GM23338 (cell line): ENCODE measurements around the gene AGTR1. TPM values are rescaled to one million over a fixed set of nuclear protein-coding genes. Genes with fewer than 3 reads are reported as not detected.

Experiments
- ATAC-seq: fragments of 200-7000 bp; cut with Tn5 transposase; 3 replicates; pipeline ENCODE4 v1.9.1; 2020
- DNase-seq: peaks from one replicate; pipeline ENCODE4 v3.0.0-alpha.2; 2015; ENCODE audit warnings: low spot score
- H2AFZ ChIP-seq: fragments of 200-600 bp; sonication (generic); 2 replicates; pipeline ENCODE4 v1.8.0; 2016; ENCODE audit warnings: antibody characterized with exemption, mild to moderate bottlenecking, moderate library complexity
- H3F3A ChIP-seq: fragments of 200-600 bp; sonication (generic); replicated peaks from 2 replicates; pipeline ENCODE4 v1.8.0; 2017; ENCODE audit warnings: antibody characterized with exemption, mixed run types, low read depth
- H3K27ac ChIP-seq: fragments of 200-600 bp; sonication (generic); 2 replicates; pipeline ENCODE4 v1.6.1; 2016; ENCODE audit warnings: low read depth
- H3K27me3 ChIP-seq: fragments of 200-600 bp; sonication (generic); 2 replicates; pipeline ENCODE4 v1.8.0; 2016; ENCODE audit warnings: mild to moderate bottlenecking, mixed run types, moderate library complexity; ENCODE audit not compliant: insufficient read depth
- H3K36me3 ChIP-seq: fragments of 200-600 bp; sonication (generic); 2 replicates; pipeline ENCODE4 v1.8.0; 2016; ENCODE audit warnings: mild to moderate bottlenecking; ENCODE audit not compliant: insufficient read depth
- H3K4me1 ChIP-seq: fragments of 200-600 bp; sonication (generic); 2 replicates; pipeline ENCODE4 v1.8.0; 2016; ENCODE audit warnings: mild to moderate bottlenecking, moderate library complexity; ENCODE audit not compliant: insufficient read depth
- H3K4me2 ChIP-seq: fragments of 200-600 bp; sonication (generic); 2 replicates; pipeline ENCODE4 v1.7.1; 2017; ENCODE audit warnings: mixed run types
- H3K4me3 ChIP-seq: fragments of 200-600 bp; sonication (generic); 2 replicates; pipeline ENCODE4 v1.6.1; 2016; ENCODE audit warnings: mixed run types
- H3K79me2 ChIP-seq: fragments of 200-600 bp; sonication (generic); replicated peaks from 2 replicates; pipeline ENCODE4 v1.8.0; 2017; ENCODE audit warnings: mild to moderate bottlenecking; ENCODE audit not compliant: insufficient read depth
- H3K9me2 ChIP-seq: fragments of 200-600 bp; sonication (generic); 2 replicates; pipeline ENCODE4 v1.8.0; 2017; ENCODE audit not compliant: insufficient read depth
- H4K20me1 ChIP-seq: fragments of 200-600 bp; sonication (generic); replicated peaks from 2 replicates; pipeline ENCODE4 v1.8.0; 2017; ENCODE audit warnings: mild to moderate bottlenecking; ENCODE audit not compliant: insufficient read depth
- H3K27ac Mint-ChIP-seq: 2 replicates; pipeline ENCODE4 v1.8.0; 2020; ENCODE audit warnings: inconsistent platforms, mild to moderate bottlenecking, moderate library complexity, mixed read lengths
- H3K27me3 Mint-ChIP-seq: 3 replicates; pipeline ENCODE4 v1.8.0; 2022; ENCODE audit warnings: low read depth, mild to moderate bottlenecking, moderate library complexity, mixed read lengths, inconsistent platforms; ENCODE audit not compliant: insufficient read depth, poor library complexity
- H3K36me3 Mint-ChIP-seq: 3 replicates; pipeline ENCODE4 v1.8.0; 2021; ENCODE audit warnings: low read depth, mild to moderate bottlenecking, inconsistent platforms, moderate library complexity, mixed read lengths
- H3K4me1 Mint-ChIP-seq: 3 replicates; pipeline ENCODE4 v1.8.0; 2020; ENCODE audit warnings: mild to moderate bottlenecking, inconsistent platforms, mixed read lengths
- H3K4me3 Mint-ChIP-seq: 3 replicates; pipeline ENCODE4 v1.8.0; 2021; ENCODE audit warnings: moderate library complexity, mild to moderate bottlenecking, inconsistent platforms, mixed read lengths
- H3K9me3 Mint-ChIP-seq: 3 replicates; pipeline ENCODE4 v1.8.0; 2020; ENCODE audit warnings: moderate library complexity, mild to moderate bottlenecking, inconsistent platforms, mixed read lengths
- CREB1 ChIP-seq: fragments of 250-450 bp; sonication (Bioruptor Pico); IDR thresholded peaks from 2 replicates; pipeline ENCODE4 v1.5.0; 2020; ENCODE audit warnings: low read depth, mild to moderate bottlenecking, moderate library complexity
- EZH2 ChIP-seq: fragments of 200-600 bp; sonication (generic); IDR thresholded peaks from one replicate; pipeline ENCODE4 v1.8.0; 2017; ENCODE audit warnings: antibody characterized with exemption, mild to moderate bottlenecking, low read depth; ENCODE audit not compliant: unreplicated experiment
- EZH2phosphoT487 ChIP-seq: fragments of 200-600 bp; sonication (generic); IDR thresholded peaks from one replicate; pipeline ENCODE4 v1.8.1; 2018; ENCODE audit warnings: antibody characterized with exemption; ENCODE audit not compliant: unreplicated experiment
- JUNB ChIP-seq: IDR thresholded peaks from one replicate; pipeline ENCODE4 v1.6.1; 2016; ENCODE audit warnings: antibody characterized with exemption; ENCODE audit not compliant: unreplicated experiment
- NANOG ChIP-seq: IDR thresholded peaks from 2 replicates; pipeline ENCODE4 v1.6.1; 2016; ENCODE audit warnings: antibody characterized with exemption, borderline replicate concordance
- POLR2AphosphoS5 ChIP-seq: IDR thresholded peaks from 2 replicates; pipeline ENCODE4 v1.6.1; 2016; ENCODE audit warnings: antibody characterized with exemption, low read depth
- STAT1 ChIP-seq: IDR thresholded peaks from one replicate; pipeline ENCODE4 v1.6.1; 2016; ENCODE audit warnings: antibody characterized with exemption; ENCODE audit not compliant: unreplicated experiment
- ZNF114 ChIP-seq: fragments of 250-450 bp; sonication (Bioruptor Pico); IDR thresholded peaks from 2 replicates; pipeline ENCODE4 v1.5.0; 2020; ENCODE audit warnings: mild to moderate bottlenecking, moderate library complexity
- ZNF331 ChIP-seq: fragments of 250-450 bp; sonication (Bioruptor Pico); IDR thresholded peaks from 2 replicates; pipeline ENCODE4 v1.5.0; 2020; ENCODE audit warnings: low read depth, mild to moderate bottlenecking, moderate library complexity
- polyA plus RNA-seq: library from polyadenylated mRNA; unstranded; fragments of >200 nt; fragmentation: Nextera tagmentation; extraction: Ambion mirVana; gene quantifications from 2 replicates; pipeline ENCODE4 v1.2.1, GENCODE V29; 2016
- total RNA-seq: library from RNA; depleted of rRNA; stranded (reverse); fragments of >200 nt; shearing (Covaris generic); gene quantifications from 2 replicates; pipeline ENCODE4 v1.2.3, GENCODE V29; 2014
- TF ChIP-seq, protein P1 (sequence below): IDR thresholded peaks from one replicate; pipeline ENCODE4 v1.6.1; 2018; ENCODE audit warnings: antibody characterized with exemption; ENCODE audit not compliant: unreplicated experiment
- TF ChIP-seq, protein P2 (sequence below): IDR thresholded peaks from 2 replicates; pipeline ENCODE4 v1.6.1; 2016; ENCODE audit warnings: antibody characterized with exemption
- TF ChIP-seq, protein P3 (sequence below): fragments of 250-450 bp; sonication (Bioruptor Pico); IDR thresholded peaks from 2 replicates; pipeline ENCODE4 v1.5.0; 2020; ENCODE audit warnings: mild to moderate bottlenecking, moderate library complexity
- TF ChIP-seq, protein P4 (sequence below), 2 experiments: fragments of 200-600 bp in 1 of 2; sonication (generic) in 1 of 2; conservative IDR thresholded peaks; 2 replicates each; pipeline versions ENCODE4 v1.5.1 to v1.6.1; 2016 to 2017; ENCODE audit warnings: antibody characterized with exemption in 2 of 2, low read depth in 2 of 2, mild to moderate bottlenecking in 2 of 2, moderate library complexity in 1 of 2

The AGTR1 gene
- total and polyA plus RNA-seq, 2 experiments from 2014 or later, result 0.16 TPM; not detected in 1

DNA sequence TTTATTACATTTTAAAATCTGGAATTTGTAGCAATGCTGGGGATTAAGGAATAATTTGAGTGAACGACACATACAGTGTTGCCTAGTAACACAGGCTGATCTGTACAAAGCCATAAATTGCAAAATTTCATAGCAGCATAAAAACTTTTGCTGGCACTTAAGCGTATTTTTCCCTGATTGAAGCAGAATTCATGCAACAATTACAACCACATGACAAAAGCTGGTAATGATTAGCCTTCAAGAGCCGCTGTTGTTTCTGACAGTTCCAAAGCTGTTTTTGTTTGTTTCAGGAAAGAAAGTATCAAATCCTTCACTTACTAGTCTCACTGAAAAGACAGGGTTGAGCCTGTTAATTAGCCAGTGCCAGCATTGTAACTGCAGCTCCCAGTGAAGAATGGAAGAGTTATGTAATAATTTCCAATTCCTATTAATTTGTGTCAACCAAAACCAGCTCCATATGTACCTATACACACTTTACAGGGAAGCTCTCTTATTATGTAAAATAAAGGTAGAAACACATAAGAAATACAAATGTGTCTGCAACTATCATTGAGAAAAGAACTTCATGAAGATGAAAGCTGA lies 60.7 kb downstream of the AGTR1 start:
- Histone ChIP-seq H3K27ac (no peak overlapping the region), H3K4me2 (no peak overlapping the region), H3F3A (no peaks in the 10 kb centered on the region), H3K79me2 (no peaks in the 10 kb centered on the region), H3K4me3 (no peak overlapping the region), H3K36me3 (no peaks in the 10 kb centered on the region), H3K9me2 (no peaks in the 10 kb centered on the region), H3K4me1 (no peaks in the 10 kb centered on the region), H3K27me3 (no peaks in the 10 kb centered on the region), H4K20me1 (no peaks in the 10 kb centered on the region), H2AFZ (no peak overlapping the region)
- H3K9me3 Mint-ChIP-seq, result no peaks in the 10 kb centered on the region
- TF ChIP-seq NANOG (no peak), POLR2AphosphoS5 (no peak), STAT1 (no peak), EZH2 (no peak), CREB1 (no peak), ZNF114 (no peak), ZNF331 (CRISPR knock-in tag) (no peak), EZH2phosphoT487 (no peak), JUNB (no peak)
- TF ChIP-seq, protein P1, sequence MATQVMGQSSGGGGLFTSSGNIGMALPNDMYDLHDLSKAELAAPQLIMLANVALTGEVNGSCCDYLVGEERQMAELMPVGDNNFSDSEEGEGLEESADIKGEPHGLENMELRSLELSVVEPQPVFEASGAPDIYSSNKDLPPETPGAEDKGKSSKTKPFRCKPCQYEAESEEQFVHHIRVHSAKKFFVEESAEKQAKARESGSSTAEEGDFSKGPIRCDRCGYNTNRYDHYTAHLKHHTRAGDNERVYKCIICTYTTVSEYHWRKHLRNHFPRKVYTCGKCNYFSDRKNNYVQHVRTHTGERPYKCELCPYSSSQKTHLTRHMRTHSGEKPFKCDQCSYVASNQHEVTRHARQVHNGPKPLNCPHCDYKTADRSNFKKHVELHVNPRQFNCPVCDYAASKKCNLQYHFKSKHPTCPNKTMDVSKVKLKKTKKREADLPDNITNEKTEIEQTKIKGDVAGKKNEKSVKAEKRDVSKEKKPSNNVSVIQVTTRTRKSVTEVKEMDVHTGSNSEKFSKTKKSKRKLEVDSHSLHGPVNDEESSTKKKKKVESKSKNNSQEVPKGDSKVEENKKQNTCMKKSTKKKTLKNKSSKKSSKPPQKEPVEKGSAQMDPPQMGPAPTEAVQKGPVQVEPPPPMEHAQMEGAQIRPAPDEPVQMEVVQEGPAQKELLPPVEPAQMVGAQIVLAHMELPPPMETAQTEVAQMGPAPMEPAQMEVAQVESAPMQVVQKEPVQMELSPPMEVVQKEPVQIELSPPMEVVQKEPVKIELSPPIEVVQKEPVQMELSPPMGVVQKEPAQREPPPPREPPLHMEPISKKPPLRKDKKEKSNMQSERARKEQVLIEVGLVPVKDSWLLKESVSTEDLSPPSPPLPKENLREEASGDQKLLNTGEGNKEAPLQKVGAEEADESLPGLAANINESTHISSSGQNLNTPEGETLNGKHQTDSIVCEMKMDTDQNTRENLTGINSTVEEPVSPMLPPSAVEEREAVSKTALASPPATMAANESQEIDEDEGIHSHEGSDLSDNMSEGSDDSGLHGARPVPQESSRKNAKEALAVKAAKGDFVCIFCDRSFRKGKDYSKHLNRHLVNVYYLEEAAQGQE, result no peak
- TF ChIP-seq, protein P2, sequence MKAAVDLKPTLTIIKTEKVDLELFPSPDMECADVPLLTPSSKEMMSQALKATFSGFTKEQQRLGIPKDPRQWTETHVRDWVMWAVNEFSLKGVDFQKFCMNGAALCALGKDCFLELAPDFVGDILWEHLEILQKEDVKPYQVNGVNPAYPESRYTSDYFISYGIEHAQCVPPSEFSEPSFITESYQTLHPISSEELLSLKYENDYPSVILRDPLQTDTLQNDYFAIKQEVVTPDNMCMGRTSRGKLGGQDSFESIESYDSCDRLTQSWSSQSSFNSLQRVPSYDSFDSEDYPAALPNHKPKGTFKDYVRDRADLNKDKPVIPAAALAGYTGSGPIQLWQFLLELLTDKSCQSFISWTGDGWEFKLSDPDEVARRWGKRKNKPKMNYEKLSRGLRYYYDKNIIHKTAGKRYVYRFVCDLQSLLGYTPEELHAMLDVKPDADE, result no peak
- TF ChIP-seq, protein P3, sequence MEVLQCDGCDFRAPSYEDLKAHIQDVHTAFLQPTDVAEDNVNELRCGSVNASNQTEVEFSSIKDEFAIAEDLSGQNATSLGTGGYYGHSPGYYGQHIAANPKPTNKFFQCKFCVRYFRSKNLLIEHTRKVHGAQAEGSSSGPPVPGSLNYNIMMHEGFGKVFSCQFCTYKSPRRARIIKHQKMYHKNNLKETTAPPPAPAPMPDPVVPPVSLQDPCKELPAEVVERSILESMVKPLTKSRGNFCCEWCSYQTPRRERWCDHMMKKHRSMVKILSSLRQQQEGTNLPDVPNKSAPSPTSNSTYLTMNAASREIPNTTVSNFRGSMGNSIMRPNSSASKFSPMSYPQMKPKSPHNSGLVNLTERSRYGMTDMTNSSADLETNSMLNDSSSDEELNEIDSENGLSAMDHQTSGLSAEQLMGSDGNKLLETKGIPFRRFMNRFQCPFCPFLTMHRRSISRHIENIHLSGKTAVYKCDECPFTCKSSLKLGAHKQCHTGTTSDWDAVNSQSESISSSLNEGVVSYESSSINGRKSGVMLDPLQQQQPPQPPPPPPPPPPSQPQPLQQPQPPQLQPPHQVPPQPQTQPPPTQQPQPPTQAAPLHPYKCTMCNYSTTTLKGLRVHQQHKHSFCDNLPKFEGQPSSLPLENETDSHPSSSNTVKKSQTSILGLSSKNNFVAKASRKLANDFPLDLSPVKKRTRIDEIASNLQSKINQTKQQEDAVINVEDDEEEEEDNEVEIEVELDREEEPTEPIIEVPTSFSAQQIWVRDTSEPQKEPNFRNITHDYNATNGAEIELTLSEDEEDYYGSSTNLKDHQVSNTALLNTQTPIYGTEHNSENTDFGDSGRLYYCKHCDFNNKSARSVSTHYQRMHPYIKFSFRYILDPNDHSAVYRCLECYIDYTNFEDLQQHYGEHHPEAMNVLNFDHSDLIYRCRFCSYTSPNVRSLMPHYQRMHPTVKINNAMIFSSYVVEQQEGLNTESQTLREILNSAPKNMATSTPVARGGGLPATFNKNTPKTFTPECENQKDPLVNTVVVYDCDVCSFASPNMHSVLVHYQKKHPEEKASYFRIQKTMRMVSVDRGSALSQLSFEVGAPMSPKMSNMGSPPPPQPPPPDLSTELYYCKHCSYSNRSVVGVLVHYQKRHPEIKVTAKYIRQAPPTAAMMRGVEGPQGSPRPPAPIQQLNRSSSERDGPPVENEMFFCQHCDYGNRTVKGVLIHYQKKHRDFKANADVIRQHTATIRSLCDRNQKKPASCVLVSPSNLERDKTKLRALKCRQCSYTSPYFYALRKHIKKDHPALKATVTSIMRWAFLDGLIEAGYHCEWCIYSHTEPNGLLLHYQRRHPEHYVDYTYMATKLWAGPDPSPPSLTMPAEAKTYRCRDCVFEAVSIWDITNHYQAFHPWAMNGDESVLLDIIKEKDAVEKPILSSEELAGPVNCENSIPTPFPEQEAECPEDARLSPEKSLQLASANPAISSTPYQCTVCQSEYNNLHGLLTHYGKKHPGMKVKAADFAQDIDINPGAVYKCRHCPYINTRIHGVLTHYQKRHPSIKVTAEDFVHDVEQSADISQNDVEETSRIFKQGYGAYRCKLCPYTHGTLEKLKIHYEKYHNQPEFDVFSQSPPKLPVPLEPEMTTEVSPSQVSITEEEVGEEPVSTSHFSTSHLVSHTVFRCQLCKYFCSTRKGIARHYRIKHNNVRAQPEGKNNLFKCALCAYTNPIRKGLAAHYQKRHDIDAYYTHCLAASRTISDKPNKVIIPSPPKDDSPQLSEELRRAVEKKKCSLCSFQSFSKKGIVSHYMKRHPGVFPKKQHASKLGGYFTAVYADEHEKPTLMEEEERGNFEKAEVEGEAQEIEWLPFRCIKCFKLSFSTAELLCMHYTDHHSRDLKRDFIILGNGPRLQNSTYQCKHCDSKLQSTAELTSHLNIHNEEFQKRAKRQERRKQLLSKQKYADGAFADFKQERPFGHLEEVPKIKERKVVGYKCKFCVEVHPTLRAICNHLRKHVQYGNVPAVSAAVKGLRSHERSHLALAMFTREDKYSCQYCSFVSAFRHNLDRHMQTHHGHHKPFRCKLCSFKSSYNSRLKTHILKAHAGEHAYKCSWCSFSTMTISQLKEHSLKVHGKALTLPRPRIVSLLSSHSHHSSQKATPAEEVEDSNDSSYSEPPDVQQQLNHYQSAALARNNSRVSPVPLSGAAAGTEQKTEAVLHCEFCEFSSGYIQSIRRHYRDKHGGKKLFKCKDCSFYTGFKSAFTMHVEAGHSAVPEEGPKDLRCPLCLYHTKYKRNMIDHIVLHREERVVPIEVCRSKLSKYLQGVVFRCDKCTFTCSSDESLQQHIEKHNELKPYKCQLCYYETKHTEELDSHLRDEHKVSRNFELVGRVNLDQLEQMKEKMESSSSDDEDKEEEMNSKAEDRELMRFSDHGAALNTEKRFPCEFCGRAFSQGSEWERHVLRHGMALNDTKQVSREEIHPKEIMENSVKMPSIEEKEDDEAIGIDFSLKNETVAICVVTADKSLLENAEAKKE (CRISPR knock-in tag), result no peak
- TF ChIP-seq, protein P4, sequence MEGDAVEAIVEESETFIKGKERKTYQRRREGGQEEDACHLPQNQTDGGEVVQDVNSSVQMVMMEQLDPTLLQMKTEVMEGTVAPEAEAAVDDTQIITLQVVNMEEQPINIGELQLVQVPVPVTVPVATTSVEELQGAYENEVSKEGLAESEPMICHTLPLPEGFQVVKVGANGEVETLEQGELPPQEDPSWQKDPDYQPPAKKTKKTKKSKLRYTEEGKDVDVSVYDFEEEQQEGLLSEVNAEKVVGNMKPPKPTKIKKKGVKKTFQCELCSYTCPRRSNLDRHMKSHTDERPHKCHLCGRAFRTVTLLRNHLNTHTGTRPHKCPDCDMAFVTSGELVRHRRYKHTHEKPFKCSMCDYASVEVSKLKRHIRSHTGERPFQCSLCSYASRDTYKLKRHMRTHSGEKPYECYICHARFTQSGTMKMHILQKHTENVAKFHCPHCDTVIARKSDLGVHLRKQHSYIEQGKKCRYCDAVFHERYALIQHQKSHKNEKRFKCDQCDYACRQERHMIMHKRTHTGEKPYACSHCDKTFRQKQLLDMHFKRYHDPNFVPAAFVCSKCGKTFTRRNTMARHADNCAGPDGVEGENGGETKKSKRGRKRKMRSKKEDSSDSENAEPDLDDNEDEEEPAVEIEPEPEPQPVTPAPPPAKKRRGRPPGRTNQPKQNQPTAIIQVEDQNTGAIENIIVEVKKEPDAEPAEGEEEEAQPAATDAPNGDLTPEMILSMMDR (conservative IDR thresholded peaks at IDR 0.05; ENCODE audit: low read depth in 2 of 2), result no peak
- ATAC-seq (no peak), DNase-seq (no peak)
- H3K36me3 Mint-ChIP-seq, result no peaks in the 10 kb centered on the region
- H3K27me3 Mint-ChIP-seq, result no peaks in the 10 kb centered on the region
- no peak overlapping the region for H3K27ac Mint-ChIP-seq
- no peak overlapping the region for H3K4me3 Mint-ChIP-seq
- H3K4me1 Mint-ChIP-seq, result no peaks in the 10 kb centered on the region
